PC-3 (cell line): ENCODE measurements around the gene ARHGAP26. TPM values are rescaled to one million over a fixed set of nuclear protein-coding genes. Genes with fewer than 3 reads are reported as not detected.

Source experiments
- ATAC-seq: fragments of 200-7000 bp; cut with Tn5 transposase; 2 replicates; pipeline ENCODE4 v1.9.1; 2020; ENCODE audit warnings: mild to moderate bottlenecking, moderate library complexity
- BruUV-seq: library from RNA; stranded (reverse); fragments of 400-500 nt; replicated peaks from 2 replicates; lab custom pipeline; 2021; lab: Mats Ljungman, UMichigan
- CTCF ChIA-PET: fragments of 300-600 bp; sonication (Branson Sonifier 250); formaldehyde crosslinking; loops from one replicate; lab custom pipeline; 2022; ENCODE audit warnings: antibody characterized with exemption; lab: Charles Lee
- POLR2A ChIA-PET: fragments of 300-600 bp; sonication (Branson Sonifier 250); formaldehyde crosslinking; loops from one replicate; lab custom pipeline; 2022; ENCODE audit warnings: antibody characterized with exemption; ENCODE audit not compliant: unreplicated experiment; lab: Charles Lee
- DNase-seq: peaks from one replicate; pipeline ENCODE4 v3.0.0-alpha.2; 2015
- H2AFZ ChIP-seq: fragments of 300-600 bp; sonication (generic); 2 replicates; pipeline ENCODE4 v1.6.0; 2016; ENCODE audit warnings: antibody characterized with exemption, low read length
- H3F3A ChIP-seq: fragments of 300-600 bp; sonication (generic); one replicate; pipeline ENCODE4 v1.6.0; 2017; ENCODE audit warnings: antibody characterized with exemption, low read length, control low read depth, mild to moderate bottlenecking; ENCODE audit not compliant: unreplicated experiment
- H3K27ac ChIP-seq: fragments of 300-600 bp; sonication (generic); 2 replicates; pipeline ENCODE4 v1.5.1; 2016; ENCODE audit warnings: mild to moderate bottlenecking, low read length
- H3K27me3 ChIP-seq: fragments of 300-600 bp; sonication (generic); 2 replicates; pipeline ENCODE4 v1.6.1; 2016; ENCODE audit warnings: low read length, mixed read lengths
- H3K36me3 ChIP-seq: fragments of 300-600 bp; sonication (generic); 2 replicates; pipeline ENCODE4 v1.6.1; 2016; ENCODE audit warnings: low read depth, mixed run types, low read length, mixed read lengths
- H3K4me1 ChIP-seq: fragments of 300-600 bp; sonication (generic); 2 replicates; pipeline ENCODE4 v1.5.1; 2016; ENCODE audit warnings: low read length; ENCODE audit not compliant: insufficient read depth
- H3K4me2 ChIP-seq: fragments of 300-600 bp; sonication (generic); 2 replicates; pipeline ENCODE4 v1.6.0; 2016; ENCODE audit warnings: low read length
- H3K4me3 ChIP-seq: fragments of 300-600 bp; sonication (generic); 2 replicates; pipeline ENCODE4 v1.5.1; 2016; ENCODE audit warnings: mild to moderate bottlenecking, low read length, mixed read lengths
- H3K79me2 ChIP-seq: fragments of 300-600 bp; sonication (generic); 2 replicates; pipeline ENCODE4 v1.6.1; 2017; ENCODE audit warnings: low read length, mixed read lengths
- H3K9ac ChIP-seq: fragments of 300-600 bp; sonication (generic); 2 replicates; pipeline ENCODE4 v1.6.0; 2016; ENCODE audit warnings: mild to moderate bottlenecking, low read length
- H3K9me2 ChIP-seq: fragments of 300-600 bp; sonication (generic); replicated peaks from 2 replicates; pipeline ENCODE4 v1.6.1; 2016; ENCODE audit warnings: mixed run types, low read length, mixed read lengths
- H3K9me3 ChIP-seq: fragments of 300-600 bp; sonication (generic); 2 replicates; pipeline ENCODE4 v1.6.1; 2016; ENCODE audit warnings: low read length, mixed read lengths
- H4K20me1 ChIP-seq: fragments of 300-600 bp; sonication (generic); 2 replicates; pipeline ENCODE4 v1.6.1; 2016; ENCODE audit warnings: low read length, mixed read lengths
- EZH2 ChIP-seq: fragments of 300-600 bp; sonication (generic); IDR thresholded peaks from one replicate; pipeline ENCODE4 v1.6.1; 2017; ENCODE audit warnings: antibody characterized with exemption, mild to moderate bottlenecking, low read length; ENCODE audit not compliant: unreplicated experiment
- EZH2phosphoT487 ChIP-seq: fragments of 300-600 bp; sonication (generic); IDR thresholded peaks from 2 replicates; pipeline ENCODE4 v1.6.1; 2018; ENCODE audit warnings: mild to moderate bottlenecking, antibody characterized with exemption, low read length, borderline replicate concordance
- intact Hi-C: fragments of 100-400 bp; cut with micrococcal nuclease; formaldehyde crosslinking; loops from 2 replicates; pipeline ENCODE4 v1.9.0; 2023
- total RNA-seq: library from RNA; depleted of rRNA; stranded (reverse); fragments of >200 nt; gene quantifications from 2 replicates; pipeline ENCODE4 v1.2.3, GENCODE V29; 2014
- TF ChIP-seq, protein P1 (sequence below): fragments of 300-600 bp; sonication (generic); conservative IDR thresholded peaks from 2 replicates; pipeline ENCODE4 v1.5.1; 2017; ENCODE audit warnings: antibody characterized with exemption, low read depth, mild to moderate bottlenecking, low read length

Gene ARHGAP26
- total RNA-seq, 1 experiment from 2014 or later, result 11.7 TPM

DNA sequence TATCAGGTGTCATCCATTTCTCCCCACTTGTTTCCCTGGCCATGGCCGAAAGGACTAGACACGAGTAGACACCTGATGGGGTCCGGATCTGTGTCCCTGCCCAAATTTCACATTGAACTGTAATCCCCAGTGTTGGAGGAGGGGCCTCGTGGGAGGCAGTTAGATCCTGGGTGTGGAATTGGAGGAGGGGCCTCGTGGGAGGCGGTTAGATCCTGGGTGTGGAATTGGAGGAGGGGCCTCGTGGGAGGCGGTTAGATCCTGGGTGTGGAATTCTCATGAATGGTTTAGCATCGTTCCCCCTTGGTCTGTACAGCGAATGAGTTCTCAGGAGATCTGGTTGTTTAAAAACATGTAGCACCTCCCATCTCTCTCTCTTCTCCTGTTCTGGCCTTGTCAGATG is 467.5 kb downstream of the ARHGAP26 start:
- intact Hi-C loops, result no loop called here
- Histone ChIP-seq H2AFZ (no peak overlapping the region), H3K4me3 (no peak overlapping the region), H3F3A (no peaks in the 10 kb centered on the region), H3K9ac (no peak overlapping the region), H3K79me2 (0 out of 2 replicates have a peak, but pooled peaks cover 2% of the 10 kb centered on the region), H3K4me1 (peaks cover 15% of the 10 kb centered on the region), H3K9me2 (no peaks in the 10 kb centered on the region), H3K27ac (no peak overlapping the region), H3K4me2 (no peak overlapping the region), H4K20me1 (no peaks in the 10 kb centered on the region), H3K36me3 (no peaks in the 10 kb centered on the region), H3K27me3 (no peaks in the 10 kb centered on the region), H3K9me3 (no peaks in the 10 kb centered on the region)
- no peak for ATAC-seq
- BruUV-seq, result no TSS peak
- ChIA-PET CTCF (no interaction called here), POLR2A (no interaction called here)
- TF ChIP-seq, protein P1, sequence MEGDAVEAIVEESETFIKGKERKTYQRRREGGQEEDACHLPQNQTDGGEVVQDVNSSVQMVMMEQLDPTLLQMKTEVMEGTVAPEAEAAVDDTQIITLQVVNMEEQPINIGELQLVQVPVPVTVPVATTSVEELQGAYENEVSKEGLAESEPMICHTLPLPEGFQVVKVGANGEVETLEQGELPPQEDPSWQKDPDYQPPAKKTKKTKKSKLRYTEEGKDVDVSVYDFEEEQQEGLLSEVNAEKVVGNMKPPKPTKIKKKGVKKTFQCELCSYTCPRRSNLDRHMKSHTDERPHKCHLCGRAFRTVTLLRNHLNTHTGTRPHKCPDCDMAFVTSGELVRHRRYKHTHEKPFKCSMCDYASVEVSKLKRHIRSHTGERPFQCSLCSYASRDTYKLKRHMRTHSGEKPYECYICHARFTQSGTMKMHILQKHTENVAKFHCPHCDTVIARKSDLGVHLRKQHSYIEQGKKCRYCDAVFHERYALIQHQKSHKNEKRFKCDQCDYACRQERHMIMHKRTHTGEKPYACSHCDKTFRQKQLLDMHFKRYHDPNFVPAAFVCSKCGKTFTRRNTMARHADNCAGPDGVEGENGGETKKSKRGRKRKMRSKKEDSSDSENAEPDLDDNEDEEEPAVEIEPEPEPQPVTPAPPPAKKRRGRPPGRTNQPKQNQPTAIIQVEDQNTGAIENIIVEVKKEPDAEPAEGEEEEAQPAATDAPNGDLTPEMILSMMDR, result no peak
- no peak for TF ChIP-seq EZH2phosphoT487
- TF ChIP-seq EZH2, result no peak
- DNase-seq, result no peak

DNA sequence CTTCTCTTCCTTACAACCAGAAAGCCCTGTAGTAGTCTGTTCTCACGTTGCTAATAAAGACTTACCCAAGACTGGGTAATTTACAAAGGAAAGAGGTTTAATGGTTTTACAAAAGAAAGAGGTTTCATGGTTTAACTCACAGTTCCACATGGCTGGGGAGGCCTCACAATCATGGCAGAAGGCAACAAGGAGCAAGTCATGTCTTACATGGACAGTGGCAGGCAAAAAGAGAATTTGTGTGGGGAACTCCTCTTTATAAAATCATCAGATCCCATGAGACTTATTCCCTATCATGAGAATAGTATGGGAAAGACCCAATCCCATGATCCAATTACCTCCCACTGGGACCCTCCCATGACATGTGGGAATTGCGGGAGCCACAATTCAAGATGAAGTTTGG is 468.4 kb downstream of the ARHGAP26 start:
- H3F3A ChIP-seq, result no peaks in the 10 kb centered on the region
- H3K9me2 ChIP-seq, result no peaks in the 10 kb centered on the region
- no peak overlapping the region for H3K27ac ChIP-seq
- ChIA-PET POLR2A (no interaction called here), CTCF (no interaction called here)
- intact Hi-C loops, result no loop called here
- no peak overlapping the region for H2AFZ ChIP-seq
- H3K9me3 ChIP-seq, result no peaks in the 10 kb centered on the region
- TF ChIP-seq, protein P1, result no peak
- TF ChIP-seq EZH2 (no peak), EZH2phosphoT487 (no peak)
- 0 out of 2 replicates have a peak, but pooled peaks cover 6% of the 10 kb centered on the region for H3K79me2 ChIP-seq
- no peaks in the 10 kb centered on the region for H3K36me3 ChIP-seq
- DNase-seq (no peak), ATAC-seq (no peak)
- no peak overlapping the region for H3K4me3 ChIP-seq
- H3K9ac ChIP-seq, result no peak overlapping the region
- H3K4me2 ChIP-seq, result no peak overlapping the region
- no peaks in the 10 kb centered on the region for H4K20me1 ChIP-seq
- H3K4me1 ChIP-seq, result peaks cover 24% of the 10 kb centered on the region
- no peaks in the 10 kb centered on the region for H3K27me3 ChIP-seq
- BruUV-seq, result no TSS peak

DNA sequence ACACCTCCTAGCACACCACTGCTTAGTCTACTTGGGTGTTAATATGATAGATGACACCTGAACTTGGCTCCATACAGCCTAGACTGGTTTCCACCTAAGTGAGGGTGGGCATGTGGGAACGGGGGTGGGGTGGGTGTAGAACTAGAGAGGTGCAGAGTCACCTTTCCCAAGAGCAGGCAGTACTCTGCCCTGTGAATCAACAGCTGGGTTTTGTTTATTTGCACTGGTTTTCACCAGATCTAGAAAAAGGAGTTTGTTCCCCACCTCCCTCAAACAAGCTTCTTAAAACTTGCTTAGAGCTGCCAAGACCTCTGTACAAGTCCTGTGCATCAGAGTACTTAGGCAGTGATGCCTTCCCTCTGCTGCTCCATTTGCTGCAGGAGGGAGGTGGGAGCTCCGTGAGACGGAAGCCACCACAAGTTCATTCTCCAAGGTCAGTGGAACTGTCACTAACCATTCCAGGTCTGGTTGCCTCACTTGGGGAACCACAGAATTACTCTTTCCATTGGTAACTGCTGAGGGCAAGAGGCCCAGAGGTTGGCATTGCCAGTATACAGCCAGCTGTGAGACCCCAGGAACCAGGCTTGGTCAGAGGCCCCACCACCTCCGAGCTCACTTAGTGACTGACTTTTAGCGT is 469.8 kb downstream of the ARHGAP26 start:
- Histone ChIP-seq H3K36me3 (no peaks in the 10 kb centered on the region), H3K4me1 (peaks cover 35% of the 10 kb centered on the region), H4K20me1 (no peaks in the 10 kb centered on the region), H3K27me3 (no peaks in the 10 kb centered on the region), H3F3A (no peaks in the 10 kb centered on the region), H2AFZ (no peak overlapping the region), H3K27ac (no peak overlapping the region), H3K9me3 (no peaks in the 10 kb centered on the region), H3K4me2 (no peak overlapping the region), H3K4me3 (no peak overlapping the region), H3K9ac (no peak overlapping the region), H3K79me2 (0 out of 2 replicates have a peak, but pooled peaks cover 6% of the 10 kb centered on the region), H3K9me2 (no peaks in the 10 kb centered on the region)
- TF ChIP-seq EZH2, result no peak
- TF ChIP-seq EZH2phosphoT487, result no peak
- TF ChIP-seq, protein P1, result no peak
- BruUV-seq, result no TSS peak
- no peak for DNase-seq
- intact Hi-C loops, result no loop called here
- ATAC-seq, result no peak
- ChIA-PET POLR2A (no interaction called here), CTCF (no interaction called here)
